OCI-LY7 (cell line): Measurements from ENCODE around the gene PPP1CA. TPM values are rescaled to one million over a fixed set of nuclear protein-coding genes. Genes with fewer than 3 reads are reported as not detected.

ENCODE experiments used
- BruUV-seq: library from RNA; stranded (reverse); fragments of 400-500 nt; replicated peaks from 2 replicates; lab custom pipeline; 2021; lab: Mats Ljungman, UMichigan
- CTCF ChIA-PET: fragments of 300-600 bp; sonication (Branson Sonifier 250); formaldehyde crosslinking; loops from one replicate; lab custom pipeline; 2022; ENCODE audit warnings: antibody characterized with exemption; ENCODE audit not compliant: unreplicated experiment; lab: Charles Lee
- POLR2A ChIA-PET: fragments of 300-600 bp; sonication (Branson Sonifier 250); formaldehyde crosslinking; loops from one replicate; lab custom pipeline; 2022; ENCODE audit warnings: antibody characterized with exemption; lab: Charles Lee
- DNase-seq: peaks from one replicate; pipeline ENCODE4 v3.0.0-alpha.2; 2015; ENCODE audit warnings: low spot score
- H2AFZ ChIP-seq: fragments of 200-600 bp; sonication (generic), shearing (Covaris generic); 2 replicates; pipeline ENCODE4 v1.6.1; 2014; ENCODE audit warnings: mild to moderate bottlenecking, antibody characterized with exemption, low read length, moderate library complexity
- H3K27ac ChIP-seq: fragments of 200-600 bp; sonication (generic); 2 replicates; pipeline ENCODE4 v1.5.1; 2014; ENCODE audit warnings: mixed run types, low read depth, mild to moderate bottlenecking, moderate library complexity, low read length, inconsistent platforms; ENCODE audit not compliant: poor library complexity, severe bottlenecking
- H3K36me3 ChIP-seq: fragments of 200-600 bp; sonication (generic); 2 replicates; pipeline ENCODE4 v1.6.1; 2014; ENCODE audit warnings: mild to moderate bottlenecking, antibody characterized with exemption, low read length, moderate library complexity, mixed read lengths; ENCODE audit not compliant: insufficient read depth
- H3K4me1 ChIP-seq: fragments of 200-600 bp; sonication (generic); 2 replicates; pipeline ENCODE4 v1.5.1; 2014; ENCODE audit warnings: mild to moderate bottlenecking, low read length; ENCODE audit not compliant: insufficient read depth, poor library complexity, severe bottlenecking
- H3K4me2 ChIP-seq: fragments of 200-600 bp; sonication (generic); 2 replicates; pipeline ENCODE4 v1.6.1; 2014; ENCODE audit warnings: mild to moderate bottlenecking, low read length
- H3K4me3 ChIP-seq: fragments of 200-600 bp; sonication (generic); 2 replicates; pipeline ENCODE4 v1.5.1; 2014; ENCODE audit warnings: mild to moderate bottlenecking, low read depth, low read length; ENCODE audit not compliant: poor library complexity, severe bottlenecking
- H3K79me2 ChIP-seq: fragments of 200-600 bp; sonication (generic); 2 replicates; pipeline ENCODE4 v1.6.1; 2016; ENCODE audit warnings: low read depth, mild to moderate bottlenecking, low read length, moderate library complexity, mixed read lengths; ENCODE audit not compliant: insufficient read depth
- H3K9me2 ChIP-seq: fragments of 200-600 bp; sonication (generic); 2 replicates; pipeline ENCODE4 v1.6.1; 2016; ENCODE audit warnings: mild to moderate bottlenecking, low read length, mixed read lengths; ENCODE audit not compliant: insufficient read depth
- H3K9me3 ChIP-seq: fragments of 200-600 bp; sonication (generic); 2 replicates; pipeline ENCODE4 v1.6.1; 2014; ENCODE audit warnings: mild to moderate bottlenecking, mixed run types, low read length, mixed read lengths
- H4K20me1 ChIP-seq: fragments of 200-600 bp; sonication (generic); 2 replicates; pipeline ENCODE4 v1.6.1; 2014; ENCODE audit warnings: mild to moderate bottlenecking, antibody characterized with exemption, low read length, moderate library complexity, mixed read lengths; ENCODE audit not compliant: insufficient read depth
- EZH2phosphoT487 ChIP-seq: fragments of 200-600 bp; sonication (generic); IDR thresholded peaks from 2 replicates; pipeline ENCODE4 v1.6.1; 2018; ENCODE audit warnings: low read depth, borderline replicate concordance, mild to moderate bottlenecking, mixed run types, antibody characterized with exemption, low read length, moderate library complexity, mixed read lengths
- intact Hi-C: fragments of 100-400 bp; cut with micrococcal nuclease; formaldehyde crosslinking; loops from one replicate; pipeline ENCODE4 v1.10.0; 2022; ENCODE audit not compliant: unreplicated experiment
- total RNA-seq, 2 experiments: library from RNA; depleted of rRNA in 1 of 2; stranded (reverse); fragments of >200 nt in 1 of 2; shearing (Covaris generic) in 1 of 2; gene quantifications; 2 replicates each; pipeline ENCODE4 v1.2.3, GENCODE V29; 2014 to 2022
- TF ChIP-seq, protein P1 (sequence below): fragments of 200-600 bp; sonication (generic); conservative IDR thresholded peaks from 2 replicates; pipeline ENCODE4 v1.5.1; 2014; ENCODE audit warnings: mild to moderate bottlenecking, antibody characterized with exemption, low read length, moderate library complexity, mixed read lengths

Gene PPP1CA
- total RNA-seq, 2 experiments from 2014 or later, result 210 to 311 TPM

DNA sequence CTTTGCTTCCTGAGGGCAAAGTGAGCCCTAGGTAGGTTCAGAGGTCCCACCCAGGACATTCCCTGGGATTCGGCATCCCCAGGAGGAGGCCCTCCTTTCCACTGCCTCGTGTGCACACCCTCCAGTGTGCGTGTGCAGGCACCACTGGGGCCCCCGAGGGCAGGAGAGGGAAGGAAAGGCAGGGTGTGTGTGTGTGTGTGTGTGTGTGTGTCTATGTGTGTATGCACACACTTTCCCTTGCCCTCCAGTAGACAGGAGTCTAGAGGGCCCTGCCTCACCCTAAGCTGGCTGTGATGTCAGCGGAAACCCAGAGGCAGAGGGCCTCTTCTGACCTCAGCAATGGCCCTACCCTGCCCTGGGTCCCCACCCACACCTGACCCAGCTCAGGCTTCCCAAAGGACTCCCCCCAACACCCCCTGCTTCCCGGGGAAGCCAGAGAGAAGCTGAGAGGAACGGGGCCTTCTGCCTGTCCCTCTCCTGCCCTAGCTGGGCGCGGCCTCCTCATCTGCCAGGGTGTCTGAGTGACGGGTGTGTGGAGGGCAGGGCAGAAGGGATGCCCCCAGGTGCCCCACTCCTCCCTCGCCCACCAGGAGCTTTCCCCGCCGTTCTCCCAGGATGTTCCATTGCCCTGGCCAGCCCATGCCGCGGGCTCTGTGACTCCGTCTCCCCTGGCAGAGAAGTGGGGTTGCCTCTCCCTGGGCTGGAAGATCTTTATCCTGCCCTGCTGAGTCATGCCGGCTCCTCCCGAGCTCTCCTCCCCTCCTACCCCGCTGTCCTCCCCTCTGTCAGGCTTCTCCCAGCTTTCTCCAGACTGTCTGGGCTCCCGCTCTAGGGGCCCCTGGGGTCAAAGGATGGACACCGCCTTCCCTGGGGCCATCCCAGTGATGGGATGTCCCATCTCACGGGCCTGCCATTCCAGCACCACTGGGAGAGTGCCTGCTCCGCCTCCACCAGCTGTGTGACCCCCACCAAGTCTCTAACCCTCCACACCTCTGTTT, 22.3 kb downstream of the PPP1CA start:
- no peaks in the 10 kb centered on the region for H3K79me2 ChIP-seq
- intact Hi-C loops, result loop anchor here (5.0 kb wide), 2 partner anchors 282 to 297 kb away; no protein-coding TSS in a partner anchor
- no peak for DNase-seq
- H3K4me2 ChIP-seq, result no peak overlapping the region
- no peaks in the 10 kb centered on the region for H3K36me3 ChIP-seq
- no peak overlapping the region for H3K4me3 ChIP-seq
- H3K9me2 ChIP-seq, result no peaks in the 10 kb centered on the region
- H2AFZ ChIP-seq, result no peak overlapping the region
- CTCF ChIA-PET, result interaction anchor here (0.6 to 4.3 kb wide), 2 partner anchors 25 to 88 kb away, joined by 3 to 136 read pairs; partner anchors contain the start of gene POLD4
- no peak for TF ChIP-seq EZH2phosphoT487
- TF ChIP-seq, protein P1, sequence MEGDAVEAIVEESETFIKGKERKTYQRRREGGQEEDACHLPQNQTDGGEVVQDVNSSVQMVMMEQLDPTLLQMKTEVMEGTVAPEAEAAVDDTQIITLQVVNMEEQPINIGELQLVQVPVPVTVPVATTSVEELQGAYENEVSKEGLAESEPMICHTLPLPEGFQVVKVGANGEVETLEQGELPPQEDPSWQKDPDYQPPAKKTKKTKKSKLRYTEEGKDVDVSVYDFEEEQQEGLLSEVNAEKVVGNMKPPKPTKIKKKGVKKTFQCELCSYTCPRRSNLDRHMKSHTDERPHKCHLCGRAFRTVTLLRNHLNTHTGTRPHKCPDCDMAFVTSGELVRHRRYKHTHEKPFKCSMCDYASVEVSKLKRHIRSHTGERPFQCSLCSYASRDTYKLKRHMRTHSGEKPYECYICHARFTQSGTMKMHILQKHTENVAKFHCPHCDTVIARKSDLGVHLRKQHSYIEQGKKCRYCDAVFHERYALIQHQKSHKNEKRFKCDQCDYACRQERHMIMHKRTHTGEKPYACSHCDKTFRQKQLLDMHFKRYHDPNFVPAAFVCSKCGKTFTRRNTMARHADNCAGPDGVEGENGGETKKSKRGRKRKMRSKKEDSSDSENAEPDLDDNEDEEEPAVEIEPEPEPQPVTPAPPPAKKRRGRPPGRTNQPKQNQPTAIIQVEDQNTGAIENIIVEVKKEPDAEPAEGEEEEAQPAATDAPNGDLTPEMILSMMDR, result no peak
- H3K9me3 ChIP-seq, result no peaks in the 10 kb centered on the region
- no peak overlapping the region for H3K27ac ChIP-seq
- peaks cover 33% of the 10 kb centered on the region for H3K4me1 ChIP-seq
- no TSS peak for BruUV-seq
- H4K20me1 ChIP-seq, result no peaks in the 10 kb centered on the region
- POLR2A ChIA-PET, result interaction anchor here (7.7 kb wide), 1 partner anchor 26 kb away, joined by 106 read pairs; the partner anchor contains the start of gene POLD4

GRCh38 chr11:67378544-67378943, 23.1 kb downstream of the PPP1CA start:
- Histone ChIP-seq H3K4me1 (peaks cover 41% of the 10 kb centered on the region), H3K4me3 (no peak overlapping the region), H3K79me2 (no peaks in the 10 kb centered on the region), H3K36me3 (no peaks in the 10 kb centered on the region), H3K27ac (no peak overlapping the region), H3K4me2 (no peak overlapping the region), H3K9me3 (no peaks in the 10 kb centered on the region), H2AFZ (no peak overlapping the region), H3K9me2 (no peaks in the 10 kb centered on the region), H4K20me1 (no peaks in the 10 kb centered on the region)
- TF ChIP-seq, protein P1, result no peak
- no peak for TF ChIP-seq EZH2phosphoT487
- intact Hi-C loops, result no loop called here
- ChIA-PET POLR2A (interaction anchor here (0.7 to 7.7 kb wide), 2 partner anchors 25 to 101 kb away, joined by 3 to 106 read pairs; partner anchors contain the start of gene POLD4), CTCF (interaction anchor here (0.7 to 2.2 kb wide), 2 partner anchors 22 to 27 kb away, joined by 3 to 6 read pairs; no protein-coding TSS in a partner anchor)
- no TSS peak for BruUV-seq
- no peak for DNase-seq
